ENCODE results near the gene ADAT1.

DNA sequence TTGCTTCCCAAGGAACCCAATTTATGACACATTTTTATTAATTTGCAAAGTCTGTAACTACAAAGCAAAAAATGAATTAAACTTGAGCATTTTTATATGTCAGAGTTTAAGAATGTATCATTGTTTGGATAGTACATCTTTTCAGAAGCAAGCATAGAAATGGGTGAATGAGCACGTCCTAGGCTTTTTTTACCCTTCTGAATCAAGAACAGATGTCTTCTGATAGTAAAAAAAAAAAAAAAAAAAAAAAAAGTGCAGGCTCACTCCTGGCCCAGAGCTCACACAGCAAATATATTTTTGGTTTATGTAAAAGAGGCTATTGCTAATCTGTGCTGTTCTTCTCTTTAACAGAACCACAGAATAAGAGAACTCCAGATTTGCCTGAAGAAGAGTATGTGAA, 30.8 kb upstream of the ADAT1 start:
- TF ChIP-seq, protein P1, sequence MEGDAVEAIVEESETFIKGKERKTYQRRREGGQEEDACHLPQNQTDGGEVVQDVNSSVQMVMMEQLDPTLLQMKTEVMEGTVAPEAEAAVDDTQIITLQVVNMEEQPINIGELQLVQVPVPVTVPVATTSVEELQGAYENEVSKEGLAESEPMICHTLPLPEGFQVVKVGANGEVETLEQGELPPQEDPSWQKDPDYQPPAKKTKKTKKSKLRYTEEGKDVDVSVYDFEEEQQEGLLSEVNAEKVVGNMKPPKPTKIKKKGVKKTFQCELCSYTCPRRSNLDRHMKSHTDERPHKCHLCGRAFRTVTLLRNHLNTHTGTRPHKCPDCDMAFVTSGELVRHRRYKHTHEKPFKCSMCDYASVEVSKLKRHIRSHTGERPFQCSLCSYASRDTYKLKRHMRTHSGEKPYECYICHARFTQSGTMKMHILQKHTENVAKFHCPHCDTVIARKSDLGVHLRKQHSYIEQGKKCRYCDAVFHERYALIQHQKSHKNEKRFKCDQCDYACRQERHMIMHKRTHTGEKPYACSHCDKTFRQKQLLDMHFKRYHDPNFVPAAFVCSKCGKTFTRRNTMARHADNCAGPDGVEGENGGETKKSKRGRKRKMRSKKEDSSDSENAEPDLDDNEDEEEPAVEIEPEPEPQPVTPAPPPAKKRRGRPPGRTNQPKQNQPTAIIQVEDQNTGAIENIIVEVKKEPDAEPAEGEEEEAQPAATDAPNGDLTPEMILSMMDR (IDR thresholded peaks at IDR 0.05; ENCODE audit: poor library complexity) = no peak
- TF ChIP-seq EZH2 (IDR thresholded peaks at IDR 0.05; ENCODE audit: borderline replicate concordance) (no peak), EZH2phosphoT487 (IDR thresholded peaks at IDR 0.05; ENCODE audit: low read depth, severe bottlenecking, unreplicated experiment) (no peak)

Data from hepatocyte (in vitro differentiated cells).